GM12873 (cell line): ENCODE measurements around the gene SEMA3B.

Experiments
- TF ChIP-seq, protein P1 (sequence below): IDR thresholded peaks from 2 replicates; pipeline ENCODE4 v1.5.1; 2012; ENCODE audit warnings: low read depth, mild to moderate bottlenecking, moderate library complexity, low read length, control low read depth; ENCODE audit not compliant: insufficient read depth; ENCODE audit errors: missing control alignments

SEMA3B gene

DNA sequence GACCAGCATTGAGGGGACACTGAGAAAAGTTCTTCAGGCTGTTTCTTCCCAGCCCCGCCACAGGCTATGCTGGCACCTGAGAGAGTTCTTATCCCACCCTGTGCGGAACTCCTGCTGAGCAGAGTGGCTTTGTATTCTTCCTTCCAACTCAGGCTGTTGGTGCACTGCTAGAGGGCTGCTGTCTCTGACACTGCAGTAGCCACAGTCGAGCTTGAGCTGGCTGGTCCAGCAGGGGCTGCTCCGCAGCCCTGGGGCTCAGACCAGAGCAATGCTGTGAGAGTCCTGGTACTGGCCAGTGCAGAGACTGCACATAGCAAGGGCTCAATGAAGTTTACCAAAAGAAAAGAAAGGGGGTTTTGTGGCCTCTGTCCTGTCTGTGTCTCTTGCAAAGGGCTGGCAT, 29.3 kb upstream of the SEMA3B start:
- TF ChIP-seq, protein P1, sequence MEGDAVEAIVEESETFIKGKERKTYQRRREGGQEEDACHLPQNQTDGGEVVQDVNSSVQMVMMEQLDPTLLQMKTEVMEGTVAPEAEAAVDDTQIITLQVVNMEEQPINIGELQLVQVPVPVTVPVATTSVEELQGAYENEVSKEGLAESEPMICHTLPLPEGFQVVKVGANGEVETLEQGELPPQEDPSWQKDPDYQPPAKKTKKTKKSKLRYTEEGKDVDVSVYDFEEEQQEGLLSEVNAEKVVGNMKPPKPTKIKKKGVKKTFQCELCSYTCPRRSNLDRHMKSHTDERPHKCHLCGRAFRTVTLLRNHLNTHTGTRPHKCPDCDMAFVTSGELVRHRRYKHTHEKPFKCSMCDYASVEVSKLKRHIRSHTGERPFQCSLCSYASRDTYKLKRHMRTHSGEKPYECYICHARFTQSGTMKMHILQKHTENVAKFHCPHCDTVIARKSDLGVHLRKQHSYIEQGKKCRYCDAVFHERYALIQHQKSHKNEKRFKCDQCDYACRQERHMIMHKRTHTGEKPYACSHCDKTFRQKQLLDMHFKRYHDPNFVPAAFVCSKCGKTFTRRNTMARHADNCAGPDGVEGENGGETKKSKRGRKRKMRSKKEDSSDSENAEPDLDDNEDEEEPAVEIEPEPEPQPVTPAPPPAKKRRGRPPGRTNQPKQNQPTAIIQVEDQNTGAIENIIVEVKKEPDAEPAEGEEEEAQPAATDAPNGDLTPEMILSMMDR, result no peak

DNA sequence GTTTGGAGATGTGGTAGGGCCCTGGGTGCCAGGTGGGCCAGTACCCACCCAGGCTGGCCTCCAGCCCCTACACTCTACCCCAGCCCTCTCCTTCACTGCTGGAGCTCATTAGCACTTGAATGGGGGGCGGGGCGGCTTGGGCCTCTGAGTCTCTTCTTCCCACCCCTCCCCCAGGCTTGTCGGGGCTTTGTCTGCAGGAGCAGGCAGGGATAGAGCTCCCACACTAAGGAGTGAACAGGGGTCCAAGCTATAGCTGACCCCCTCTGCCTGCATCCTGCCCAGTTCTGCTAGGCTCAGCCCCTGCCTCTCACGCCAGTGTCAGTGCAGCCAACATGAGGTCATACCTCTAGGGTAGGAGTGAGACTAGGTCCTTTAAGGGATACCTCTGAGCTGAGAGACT, 27.8 kb upstream of the SEMA3B start:
- TF ChIP-seq, protein P1, result no peak

DNA sequence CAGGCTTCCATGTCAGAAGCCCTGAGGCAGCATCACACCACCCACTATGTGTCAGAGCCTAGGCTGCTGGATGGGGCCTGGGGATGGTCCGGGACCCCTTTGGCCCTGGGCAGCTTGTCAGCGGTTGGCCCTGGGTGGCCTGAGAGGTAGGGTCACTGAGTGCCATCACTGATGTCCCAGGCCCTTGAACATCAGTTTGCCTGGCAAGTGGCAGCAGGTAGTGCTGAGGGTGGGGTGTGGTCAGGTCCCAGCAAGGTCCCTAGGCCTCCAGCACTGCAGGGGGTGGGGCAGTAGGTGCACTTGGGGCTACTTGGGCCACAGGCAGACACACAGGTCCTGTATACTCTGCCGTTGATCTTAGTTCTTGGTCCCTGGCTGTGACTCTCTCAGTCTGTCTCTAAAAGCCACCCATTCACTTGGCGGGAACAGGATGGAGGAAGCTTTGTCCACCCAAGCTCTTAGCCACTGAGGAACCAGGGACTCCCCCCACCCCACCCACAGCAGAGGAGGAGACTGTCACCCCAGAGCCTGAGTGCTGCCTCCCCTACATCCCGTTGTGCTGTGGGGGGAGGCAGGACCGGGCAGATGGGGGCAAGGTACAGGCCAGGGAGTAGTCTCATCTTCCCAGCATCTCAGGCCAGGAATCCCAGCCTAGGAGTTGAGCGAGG, 27.1 kb upstream of the SEMA3B start:
- TF ChIP-seq, protein P1, result no peak

DNA sequence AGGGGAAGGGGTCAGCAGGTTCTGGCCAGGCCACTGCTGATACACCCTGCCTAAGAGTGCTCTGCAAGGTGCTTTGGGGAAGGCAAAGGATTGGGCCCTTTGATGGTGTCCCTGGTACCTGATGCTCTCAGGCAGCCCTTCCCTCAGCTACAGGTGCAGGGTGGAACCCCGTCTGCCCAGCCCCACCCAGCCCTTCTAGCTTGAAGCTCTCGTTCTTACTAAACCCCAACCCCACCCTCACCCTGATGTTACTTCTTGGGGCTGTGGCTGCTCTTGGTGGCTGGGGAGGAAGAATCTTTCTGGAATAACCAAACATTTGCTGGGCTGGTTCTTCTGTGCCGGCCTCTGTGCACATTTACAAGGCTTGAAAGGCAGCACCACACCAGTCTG, 26.6 kb upstream of the SEMA3B start:
- TF ChIP-seq, protein P1, result no peak

DNA sequence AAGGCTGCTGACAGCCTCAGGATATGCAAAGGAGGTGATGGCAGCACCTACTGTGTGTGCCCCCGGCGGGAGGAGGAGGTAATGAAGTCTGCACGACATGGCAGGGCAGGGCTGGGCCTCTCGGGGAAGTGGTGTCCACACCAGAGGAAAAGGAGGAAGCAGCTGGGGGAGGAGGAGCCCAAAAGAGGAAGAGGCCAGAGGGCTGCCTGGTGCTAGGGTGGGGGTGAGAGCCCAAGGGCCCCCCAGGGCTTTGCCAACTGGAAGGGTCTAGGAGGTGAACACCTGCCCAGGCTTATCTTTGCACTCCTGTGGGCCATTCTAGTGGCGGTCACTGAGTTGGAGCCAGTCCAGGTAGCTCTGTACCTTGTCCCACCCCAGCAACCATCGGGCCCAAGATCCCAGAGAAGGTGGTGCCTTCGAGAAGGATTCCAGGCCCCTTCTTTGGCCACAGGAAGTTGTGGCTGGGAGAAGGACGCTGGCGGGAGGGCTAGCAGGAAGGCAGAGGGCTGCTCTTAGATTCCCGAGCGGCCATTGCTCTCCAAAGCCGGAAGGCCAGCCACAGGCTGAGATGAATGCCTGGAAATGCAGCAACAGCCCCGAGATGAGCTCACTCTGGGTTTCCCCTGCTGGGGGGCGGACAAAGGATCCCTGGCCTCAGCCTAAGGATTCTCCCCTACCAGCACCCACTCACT, 25.9 kb upstream of the SEMA3B start:
- TF ChIP-seq, protein P1, result no peak

DNA sequence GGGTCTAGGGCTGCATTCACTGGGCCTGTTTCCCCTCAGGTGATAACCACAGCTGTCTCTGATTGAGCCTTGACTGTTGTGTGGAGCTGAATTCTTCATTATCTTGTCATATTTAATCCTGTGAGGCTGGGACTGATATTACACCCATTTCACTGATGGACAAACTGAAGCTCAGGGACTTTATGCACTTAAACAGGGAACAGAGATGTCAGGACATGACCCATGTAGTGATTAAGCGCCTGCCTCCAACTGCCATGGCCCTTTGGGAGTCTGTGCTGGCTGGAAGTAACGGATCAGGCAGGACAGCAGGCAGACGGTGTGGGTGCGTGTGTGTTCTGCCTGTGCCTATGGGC, 25.4 kb upstream of the SEMA3B start:
- TF ChIP-seq, protein P1, result no peak

DNA sequence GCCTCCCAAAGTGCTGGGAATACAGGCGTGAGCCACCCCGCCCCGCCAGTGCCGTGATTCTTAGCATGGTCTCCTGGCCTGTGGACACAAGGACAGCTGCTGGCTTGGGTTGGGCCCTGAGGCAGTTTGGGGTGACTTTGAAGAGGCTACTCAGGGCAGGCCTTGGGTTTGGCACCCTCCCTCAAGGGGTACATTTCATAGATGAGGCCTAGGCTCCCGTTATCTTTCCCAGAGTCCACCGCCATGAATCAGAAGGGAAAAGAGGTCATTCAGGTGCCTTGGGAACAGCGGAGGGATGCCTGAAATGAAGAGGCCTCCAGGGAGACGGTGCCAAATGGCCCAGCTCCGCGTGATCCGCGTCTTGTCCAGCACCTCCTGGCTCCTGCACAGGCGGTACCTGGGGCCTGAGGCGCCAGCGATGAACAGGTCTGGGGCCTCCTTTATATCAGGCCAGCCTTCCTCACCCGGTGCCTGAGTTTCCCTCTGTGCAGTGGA, 23.6 kb upstream of the SEMA3B start:
- TF ChIP-seq, protein P1, result no peak
